IPS-18c (cell line): Measurements from ENCODE around the gene C1QTNF6.

Source experiments
- H3K4me3 ChIP-seq: 2 replicates; pipeline ENCODE4 v1.7.0; 2013; ENCODE audit warnings: low read depth, mild to moderate bottlenecking, low read length, moderate library complexity; ENCODE audit not compliant: insufficient read depth
- H3K9me3 ChIP-seq: one replicate; pipeline ENCODE4 v1.6.1; 2013; ENCODE audit warnings: mild to moderate bottlenecking, low read length, moderate library complexity; ENCODE audit not compliant: control insufficient read depth, insufficient read depth

C1QTNF6 gene

DNA sequence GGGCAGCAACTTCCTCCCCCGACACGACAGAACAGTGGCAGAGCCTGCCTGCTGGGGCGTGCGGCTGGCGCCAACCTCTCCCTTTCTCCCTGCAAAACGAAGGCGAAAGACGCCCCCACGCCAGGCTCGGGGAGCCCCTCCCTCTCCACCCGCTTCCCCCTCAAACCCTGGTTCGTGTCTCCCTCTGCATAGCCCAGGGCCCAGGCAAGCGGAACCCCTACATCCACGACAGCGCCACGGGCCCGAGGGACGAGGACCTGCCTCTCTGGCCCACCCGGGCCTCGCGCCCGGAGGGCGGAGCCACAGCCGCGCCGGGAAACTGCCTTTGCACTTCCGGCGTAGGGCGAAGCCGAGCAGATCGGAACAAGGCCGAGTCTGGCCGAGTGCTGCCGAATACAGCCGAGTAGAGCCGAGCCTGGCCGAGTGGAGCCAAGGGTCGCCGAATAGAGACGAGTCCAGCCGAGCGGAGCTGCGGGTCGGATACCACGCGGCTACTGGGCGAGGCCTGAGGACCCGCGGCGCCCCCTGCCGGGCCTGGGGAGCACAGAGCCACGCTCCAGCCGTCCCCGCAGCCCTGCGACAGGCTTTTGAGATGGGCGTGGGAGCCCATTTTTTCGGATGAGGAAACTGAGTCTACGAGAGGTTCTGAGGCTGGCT is 11.2 kb upstream of the C1QTNF6 start:
- no peaks in the 10 kb centered on the region for H3K9me3 ChIP-seq
- H3K4me3 ChIP-seq = peak overlapping the region; percentile 73

- Histone ChIP-seq H3K4me3 (peak overlapping the region; percentile 73), H3K9me3 (no peaks in the 10 kb centered on the region)
These were observed 10.4 kb upstream of the C1QTNF6 start for GRCh38 chr22:37198258-37199102.

DNA sequence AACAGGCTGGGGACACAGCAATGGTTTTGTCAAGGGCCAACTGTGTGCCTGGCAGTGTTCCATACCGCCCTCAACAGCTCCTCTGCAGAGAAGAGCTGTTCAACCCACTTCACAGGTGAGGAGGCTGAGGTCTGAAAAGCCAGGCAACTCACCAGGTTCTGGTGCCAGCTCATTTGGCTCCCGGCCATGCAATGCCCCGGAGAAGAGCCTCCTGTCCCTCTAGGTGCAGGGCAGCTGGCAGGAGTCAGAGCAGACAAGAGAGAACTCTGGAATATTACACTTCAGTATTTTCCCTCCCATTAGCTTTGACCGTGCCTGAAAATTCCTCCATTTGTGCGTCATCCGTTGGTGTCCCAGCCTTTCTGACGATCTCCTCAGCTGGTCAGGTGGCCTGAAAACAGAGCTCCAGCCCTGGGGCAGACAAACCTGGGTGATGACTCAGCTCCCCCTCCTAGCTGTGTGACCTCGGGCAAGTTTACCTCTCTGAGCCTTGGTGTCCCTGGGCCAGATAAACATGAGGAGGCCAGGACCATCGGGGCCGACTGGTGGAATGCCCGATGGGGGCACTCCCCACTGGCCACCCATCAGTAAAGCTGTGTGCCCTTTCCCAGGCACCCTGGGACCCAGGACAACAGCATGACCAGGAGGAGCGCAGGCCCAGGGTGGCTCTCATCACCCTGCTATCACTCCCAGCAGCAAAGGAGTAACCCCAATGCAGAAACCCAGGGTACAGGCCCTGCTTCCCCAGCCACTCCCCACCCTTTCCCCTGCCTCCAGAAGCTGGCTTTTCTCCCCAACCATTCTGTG is 9.6 kb upstream of the C1QTNF6 start:
- Histone ChIP-seq H3K4me3 (no peak overlapping the region), H3K9me3 (no peaks in the 10 kb centered on the region)

- no peaks in the 10 kb centered on the region for H3K9me3 ChIP-seq
- no peak overlapping the region for H3K4me3 ChIP-seq
These were observed 8.7 kb upstream of the C1QTNF6 start for GRCh38 chr22:37196539-37197450.

- Histone ChIP-seq H3K4me3 (no peak overlapping the region), H3K9me3 (no peaks in the 10 kb centered on the region)
These were observed 7.9 kb upstream of the C1QTNF6 start for GRCh38 chr22:37195921-37196320.

- H3K4me3 ChIP-seq = no peak overlapping the region
These were observed 6.7 kb upstream of the C1QTNF6 start for GRCh38 chr22:37194750-37195149.

GRCh38 chr22:37193629-37194191 is 5.7 kb upstream of the C1QTNF6 start:
- H3K4me3 ChIP-seq = no peak overlapping the region
- no peaks in the 10 kb centered on the region for H3K9me3 ChIP-seq

More at GRCh38 chr22:37194750-37195149, 6.7 kb upstream of the C1QTNF6 start:
- no peaks in the 10 kb centered on the region for H3K9me3 ChIP-seq

DNA sequence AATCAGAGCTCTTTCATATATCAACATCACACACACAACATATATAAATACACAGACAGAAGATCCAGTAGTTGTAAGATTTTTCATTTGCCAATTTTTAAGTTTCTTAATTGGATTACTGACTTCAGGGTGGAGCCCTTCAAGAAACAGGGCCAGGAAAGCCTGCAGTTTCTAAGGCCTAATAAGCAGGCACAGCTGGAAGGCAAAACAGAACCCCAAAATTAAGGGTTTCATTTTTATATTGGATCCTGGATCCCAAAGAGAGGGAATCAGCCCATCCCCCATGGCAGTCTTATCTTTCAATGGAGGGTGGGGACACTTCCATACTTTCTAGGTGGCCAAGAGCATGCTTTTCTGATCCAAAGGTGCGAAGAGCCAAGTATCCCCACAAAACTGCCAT is 4.7 kb upstream of the C1QTNF6 start:
- no peaks in the 10 kb centered on the region for H3K9me3 ChIP-seq
- no peak overlapping the region for H3K4me3 ChIP-seq

GRCh38 chr22:37192204-37192603 is 4.2 kb upstream of the C1QTNF6 start:
- H3K9me3 ChIP-seq = no peaks in the 10 kb centered on the region

DNA sequence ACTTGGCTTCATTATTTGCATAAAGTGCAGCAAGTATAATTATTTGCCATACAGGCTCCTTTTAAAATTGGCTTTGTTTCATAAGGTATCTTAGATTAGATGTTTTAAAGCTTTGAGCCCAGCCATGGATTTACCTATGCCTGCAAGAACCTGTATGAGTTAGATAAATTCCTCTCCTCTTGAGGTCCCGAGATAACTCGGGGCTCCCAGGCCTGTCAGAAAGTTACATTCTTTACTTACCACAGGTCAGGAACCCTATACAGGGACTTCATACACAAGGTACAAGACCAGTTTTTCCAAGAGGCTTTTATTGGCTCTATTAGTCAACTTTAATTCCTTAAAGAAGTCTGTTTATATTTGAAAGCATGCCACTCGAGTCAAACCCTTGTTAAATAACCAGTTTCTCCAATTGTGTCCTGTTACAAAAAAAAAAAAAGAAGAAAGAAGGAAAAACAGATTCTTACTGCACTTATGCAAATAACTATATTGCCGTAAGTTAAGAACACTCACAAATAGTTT is 2.3 kb upstream of the C1QTNF6 start:
- no peak overlapping the region for H3K4me3 ChIP-seq
- H3K9me3 ChIP-seq = no peaks in the 10 kb centered on the region

More at GRCh38 chr22:37192204-37192603, 4.2 kb upstream of the C1QTNF6 start:
- no peak overlapping the region for H3K4me3 ChIP-seq

DNA sequence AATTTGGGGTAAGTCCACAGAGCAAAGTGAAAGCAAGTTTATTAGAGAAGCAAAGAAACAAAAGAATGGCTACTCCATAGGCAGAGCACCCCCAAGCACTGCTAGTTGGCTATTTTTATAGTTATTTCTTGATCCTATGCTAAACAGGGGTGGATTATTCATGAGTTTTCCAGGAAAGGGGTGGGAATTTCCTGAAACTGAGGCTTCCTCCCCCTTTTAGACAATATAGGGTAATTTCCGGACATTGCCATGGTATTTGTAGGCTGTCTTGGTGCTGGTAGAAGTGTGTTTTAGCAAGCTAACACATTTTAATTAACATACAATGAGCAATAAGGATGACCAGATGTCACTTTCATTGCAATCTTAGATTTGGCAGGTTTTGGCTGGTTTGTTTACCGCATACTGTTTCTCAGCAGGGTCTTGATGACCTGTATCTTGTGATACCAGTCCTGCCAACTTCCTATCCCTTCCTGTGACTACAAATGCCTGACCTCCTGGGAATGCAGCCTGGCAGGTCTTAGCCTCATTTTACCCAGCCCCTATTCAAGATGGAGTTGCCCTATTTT is 937 bp upstream of the C1QTNF6 start:
- Histone ChIP-seq H3K9me3 (no peaks in the 10 kb centered on the region), H3K4me3 (no peak overlapping the region)

GRCh38 chr22:37187552-37187890 is 526 bp downstream of the C1QTNF6 start:
- Histone ChIP-seq H3K9me3 (no peaks in the 10 kb centered on the region), H3K4me3 (peak overlapping the region; percentile 35; the same call in 1 of the 2 replicates)

- Histone ChIP-seq H3K9me3 (no peaks in the 10 kb centered on the region), H3K4me3 (peak overlapping the region; percentile 35; the same call in 1 of the 2 replicates)
These were observed 987 bp downstream of the C1QTNF6 start for GRCh38 chr22:37186997-37187522.

DNA sequence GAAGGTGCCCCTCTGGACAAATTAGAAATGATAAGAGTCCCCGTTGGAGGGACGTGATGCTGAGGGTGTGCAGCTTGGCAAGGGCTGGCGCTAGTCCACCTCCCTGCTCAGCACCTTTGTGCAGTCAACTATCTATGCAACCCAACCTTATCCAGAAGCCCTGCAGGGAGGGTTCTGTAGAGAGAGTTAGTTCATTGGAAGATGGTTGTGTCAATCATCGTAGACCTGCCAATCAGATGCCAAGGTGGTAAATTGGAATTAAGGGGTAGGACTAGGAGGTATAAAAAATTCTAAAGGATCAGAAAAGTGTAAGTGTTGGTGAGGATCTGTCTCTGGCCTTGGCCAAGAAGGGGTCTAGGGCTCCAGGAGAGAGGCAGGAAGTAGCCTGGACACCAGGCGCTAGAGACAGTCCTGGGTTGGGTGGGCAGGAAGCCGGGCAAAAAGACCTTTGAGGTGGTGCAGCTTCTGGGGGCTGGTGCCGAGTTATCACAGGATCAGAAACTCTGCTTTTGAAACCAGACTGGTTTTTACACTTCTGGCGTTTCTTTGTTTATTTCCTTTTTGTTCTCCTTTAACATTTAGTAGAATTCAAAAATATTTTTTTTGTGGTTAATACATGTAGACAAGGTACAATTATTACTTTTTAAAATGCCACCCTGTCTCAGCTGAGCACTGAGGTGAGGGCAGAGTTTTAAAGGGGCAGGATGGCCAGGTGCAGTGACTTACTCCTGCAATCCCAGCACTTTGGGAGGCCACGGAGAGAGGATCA is 1.6 kb downstream of the C1QTNF6 start:
- no peaks in the 10 kb centered on the region for H3K9me3 ChIP-seq
- H3K4me3 ChIP-seq = no peak overlapping the region

- Histone ChIP-seq H3K4me3 (no peak overlapping the region), H3K9me3 (no peaks in the 10 kb centered on the region)
These were observed 2.3 kb downstream of the C1QTNF6 start for GRCh38 chr22:37185646-37186227.
